ENCODE data around the gene LIN37.

GRCh38 chr19:35738887-35739229 lies 9.5 kb upstream of the LIN37 start:
- no peak for TF ChIP-seq CTCF (IDR thresholded peaks at IDR 0.05)
- TF ChIP-seq POLR2AphosphoS5 (IDR thresholded peaks at IDR 0.05; ENCODE audit: low read depth, low read length): no peak
- no peak for TF ChIP-seq REST (IDR thresholded peaks at IDR 0.05; ENCODE audit: insufficient read depth in 1 of 2, low read depth in 2 of 2, low read length in 1 of 2)

Data from Panc1 (cell line).